ENCODE results near the gene RELA.

Gene RELA

DNA sequence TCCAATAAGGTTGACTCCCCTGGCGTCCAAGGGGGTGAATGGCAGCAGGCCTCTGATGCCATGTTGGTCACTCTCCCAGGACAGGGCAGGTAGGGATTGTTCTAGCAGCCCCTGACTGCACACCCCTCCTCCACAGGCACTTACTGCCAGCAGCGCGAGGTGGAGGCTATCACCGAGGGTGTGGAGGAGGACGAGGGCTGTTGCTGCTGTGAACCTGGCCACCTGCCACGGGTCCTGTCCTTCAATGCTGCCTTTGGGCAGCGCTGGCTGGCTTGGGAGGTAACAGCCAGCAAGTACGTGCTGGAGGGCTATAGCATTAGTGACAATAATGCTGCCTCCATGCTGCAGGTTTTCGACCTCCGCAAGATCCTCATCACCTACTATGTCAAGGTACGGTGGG, 32.5 kb downstream of the RELA start:
- DNase-seq (ENCODE audit: low spot score) = no peak

DNA sequence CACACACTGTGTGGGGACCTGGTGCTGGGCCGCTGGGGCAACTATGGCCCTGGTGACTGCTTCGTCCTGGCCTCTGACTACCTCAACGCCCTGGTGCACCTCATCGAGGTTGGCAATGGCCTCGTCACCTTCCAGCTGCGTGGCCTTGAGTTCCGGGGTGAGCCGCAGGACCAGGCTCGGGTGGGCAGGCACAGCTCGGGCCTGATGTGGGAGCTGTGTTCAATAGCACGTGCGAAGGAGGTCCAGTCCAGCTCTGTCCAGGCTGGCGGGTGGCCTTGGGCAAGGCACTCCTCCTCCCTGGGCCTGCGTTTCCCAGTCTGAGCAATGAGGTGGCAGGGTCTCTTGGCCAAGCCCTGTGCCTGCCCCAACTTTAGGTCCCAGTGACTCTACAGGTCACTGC, 33.1 kb downstream of the RELA start:
- no peak for DNase-seq (ENCODE audit: low spot score)

DNA sequence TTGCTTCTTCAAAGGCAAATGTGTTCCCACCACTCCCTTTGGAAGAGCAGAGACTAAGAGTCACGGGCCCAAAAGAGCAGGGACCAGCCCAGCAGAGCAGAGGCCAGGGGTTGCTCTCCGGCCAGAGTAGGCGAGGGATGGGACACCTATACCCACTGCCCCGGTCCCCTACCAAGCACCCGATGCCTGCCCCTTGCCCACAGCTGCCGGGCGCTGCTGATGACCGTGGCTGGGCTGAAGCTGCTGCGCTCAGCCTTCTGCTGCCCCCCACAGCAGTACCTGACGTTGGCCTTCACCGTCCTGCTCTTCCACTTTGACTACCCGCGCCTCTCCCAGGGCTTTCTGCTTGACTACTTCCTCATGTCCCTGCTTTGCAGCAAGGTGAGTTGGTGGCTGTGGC, 35.5 kb downstream of the RELA start:
- no peak for DNase-seq (ENCODE audit: low spot score)

DNA sequence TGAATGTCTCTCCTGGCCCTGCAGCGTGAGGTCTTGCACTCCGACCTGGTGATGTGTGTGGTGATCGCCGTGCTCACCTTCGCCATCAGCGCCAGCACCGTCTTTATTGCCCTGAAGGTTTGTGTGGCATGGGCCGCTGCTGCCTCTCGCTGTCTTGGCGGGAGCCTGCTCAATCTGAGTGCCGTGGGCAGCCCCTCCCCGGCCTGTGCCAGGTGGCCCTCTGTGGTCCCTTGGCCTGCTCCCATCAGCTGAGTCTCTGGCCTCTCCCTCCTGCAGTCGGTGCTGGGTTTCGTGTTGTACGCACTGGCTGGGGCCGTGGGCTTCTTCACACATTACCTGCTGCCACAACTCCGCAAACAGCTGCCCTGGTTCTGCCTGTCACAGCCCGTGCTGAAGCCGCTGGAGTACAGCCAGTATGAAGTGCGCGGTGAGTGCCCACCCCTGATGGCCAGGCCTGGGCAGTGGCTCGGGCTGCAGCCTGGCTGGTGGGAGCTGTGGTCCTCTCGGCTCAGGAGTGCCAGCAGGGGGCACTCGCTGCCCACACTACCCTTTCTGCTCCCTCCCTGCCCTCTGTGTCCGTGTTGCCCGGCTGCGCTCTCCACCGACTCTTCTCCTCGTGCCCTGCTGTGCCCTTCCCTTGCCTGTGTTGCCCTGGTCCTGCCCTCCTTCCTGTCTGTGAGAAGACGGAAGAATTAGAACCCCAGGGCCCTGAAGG, 36.9 kb downstream of the RELA start:
- no peak for DNase-seq (ENCODE audit: low spot score)

DNA sequence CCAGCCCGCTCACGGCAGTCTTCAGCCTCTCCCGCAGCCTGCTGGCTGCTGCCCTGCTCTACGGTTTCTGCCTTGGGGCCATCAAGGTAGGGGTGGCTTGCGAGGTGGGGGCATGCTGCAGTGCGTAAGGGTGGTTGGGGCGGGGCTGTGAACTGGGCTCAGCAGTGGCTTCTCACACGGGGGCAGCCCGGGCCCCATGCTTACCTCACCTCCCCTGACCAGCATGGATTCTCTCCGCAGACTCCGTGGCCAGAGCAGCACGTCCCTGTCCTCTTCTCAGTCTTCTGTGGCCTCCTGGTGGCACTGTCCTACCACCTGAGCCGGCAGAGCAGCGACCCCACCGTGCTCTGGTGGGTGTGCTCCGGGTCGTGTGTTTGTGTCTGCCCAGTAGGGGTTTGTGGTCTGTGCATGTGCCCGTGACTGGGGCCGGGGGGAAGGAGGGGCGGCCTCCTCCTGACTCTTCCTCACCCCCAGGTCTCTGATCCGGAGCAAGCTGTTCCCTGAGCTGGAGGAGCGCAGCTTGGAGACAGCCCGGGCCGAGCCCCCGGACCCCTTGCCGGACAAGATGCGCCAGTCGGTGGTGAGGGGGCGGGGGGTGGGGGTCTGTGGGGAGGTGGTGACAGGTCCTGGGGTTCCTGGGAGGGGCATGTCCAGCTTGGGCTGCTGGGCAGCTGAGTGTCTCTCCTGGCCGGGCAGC, 37.6 kb downstream of the RELA start:
- DNase-seq (ENCODE audit: low spot score) = no peak

DNA sequence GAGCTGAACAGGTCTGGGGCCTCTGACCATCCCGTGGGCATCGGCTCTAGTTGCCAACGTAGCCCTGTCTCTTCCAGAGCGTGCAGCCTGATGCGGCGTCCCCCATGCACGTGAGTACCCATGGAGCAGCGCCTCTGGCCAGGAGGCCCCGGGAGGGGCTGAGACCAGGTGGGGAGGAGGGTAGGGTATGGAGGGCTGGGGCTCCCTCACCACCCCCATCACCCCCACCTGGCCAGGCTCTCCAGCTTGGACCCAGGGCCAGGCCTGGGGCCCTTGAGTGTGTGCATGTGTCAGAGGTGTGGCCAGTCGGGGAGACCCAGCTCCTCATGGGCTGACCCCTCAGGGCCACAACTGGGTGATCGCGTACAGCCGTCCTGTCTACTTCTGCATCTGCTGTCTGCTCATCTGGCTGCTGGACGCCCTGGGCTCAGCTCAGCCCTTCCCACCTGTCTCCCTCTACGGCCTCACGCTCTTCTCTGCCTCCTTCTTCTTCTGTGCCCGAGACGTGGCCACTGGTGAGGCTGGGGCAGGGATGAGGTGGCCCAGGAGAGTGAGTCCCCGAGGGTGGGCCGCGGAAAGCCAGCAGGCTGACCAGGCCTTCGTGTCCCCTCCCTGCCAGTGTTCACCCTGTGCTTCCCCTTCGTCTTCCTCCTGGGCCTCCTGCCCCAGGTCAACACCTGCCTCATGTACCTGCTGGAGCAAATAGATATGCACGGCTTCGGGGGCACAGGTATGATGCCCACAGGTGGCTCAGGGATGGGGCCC, 38.7 kb downstream of the RELA start:
- no peak for DNase-seq (ENCODE audit: low spot score)

DNA sequence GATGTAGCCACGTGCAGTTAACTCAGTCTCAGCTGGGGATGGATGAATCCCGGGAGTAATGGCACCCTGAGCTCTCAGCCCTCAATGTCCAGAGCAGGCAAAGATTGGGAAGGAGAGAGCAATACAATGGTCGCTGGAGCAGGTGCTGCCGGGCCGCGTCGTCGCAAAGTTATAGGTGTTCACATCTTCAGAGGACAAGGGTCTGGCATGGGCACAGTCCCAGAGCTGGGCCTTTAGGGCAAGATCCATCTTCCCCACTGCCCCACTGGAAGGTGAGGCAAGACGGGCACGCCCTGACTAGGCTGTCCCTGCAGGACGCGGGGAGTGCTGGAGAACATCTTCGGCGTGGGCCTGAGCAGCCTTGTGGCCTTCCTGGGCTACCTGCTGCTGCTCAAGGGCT, 39.5 kb downstream of the RELA start:
- no peak for DNase-seq (ENCODE audit: low spot score)

DNA sequence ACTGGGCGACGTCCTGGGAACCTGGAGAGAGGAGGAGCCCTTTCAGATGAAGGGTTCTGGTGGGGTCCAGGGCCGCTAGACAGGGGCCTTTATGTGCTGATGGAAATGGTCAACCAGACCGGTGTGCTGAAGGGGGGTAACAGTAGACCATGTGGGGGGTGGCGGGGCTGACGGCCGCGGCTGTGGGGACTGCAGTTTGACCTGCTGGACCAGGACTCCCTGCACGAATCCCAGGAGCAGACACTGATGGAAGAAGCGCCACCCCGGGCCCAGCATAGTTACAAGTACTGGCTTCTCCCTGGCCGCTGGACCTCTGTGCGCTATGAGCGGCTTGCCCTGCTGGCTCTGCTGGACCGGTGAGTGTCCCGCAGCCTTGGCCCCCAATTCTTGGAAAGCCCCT, 40.7 kb downstream of the RELA start:
- no peak for DNase-seq (ENCODE audit: low spot score)

DNA sequence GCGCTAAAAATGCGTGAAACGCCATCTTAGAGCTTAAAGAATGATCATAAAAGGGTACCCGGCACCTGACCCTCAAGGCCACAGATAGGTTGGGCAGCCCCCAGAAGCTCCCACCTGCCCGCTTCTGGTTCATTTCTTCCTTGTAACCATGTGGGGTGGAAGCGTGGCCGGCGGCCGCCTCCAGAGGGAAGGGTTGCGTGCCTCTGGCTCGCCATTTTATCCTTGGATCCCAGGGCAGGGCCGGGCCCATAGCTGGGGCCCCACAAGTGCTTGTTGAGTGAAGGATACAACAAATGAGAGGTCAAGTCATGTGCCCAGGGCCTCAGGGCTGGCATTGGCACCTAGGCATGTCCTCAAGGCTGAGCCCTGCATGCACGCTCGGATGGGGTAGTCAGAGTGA, 41.3 kb downstream of the RELA start:
- DNase-seq (ENCODE audit: low spot score) = no peak

DNA sequence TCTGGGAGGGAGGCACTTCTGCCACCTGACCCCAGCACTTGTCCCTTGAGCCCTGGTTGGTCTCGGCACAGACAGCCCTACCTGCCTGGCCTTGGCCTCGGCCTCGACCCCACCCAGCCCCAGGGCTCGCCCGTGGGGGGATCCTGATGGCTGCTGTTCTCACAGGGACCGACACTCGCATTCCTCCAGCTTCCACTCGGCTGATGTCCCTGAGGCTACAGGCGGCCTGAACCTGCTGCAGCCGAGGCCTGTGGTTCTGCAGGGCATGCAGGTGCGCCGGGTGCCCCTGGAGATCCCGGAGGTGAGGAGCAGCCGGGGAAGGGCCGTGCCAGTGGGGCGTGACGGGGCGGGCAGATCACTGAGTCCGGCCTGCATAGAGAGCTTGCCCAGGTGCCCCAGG, 42.0 kb downstream of the RELA start:
- DNase-seq (ENCODE audit: low spot score) = no peak

DNA sequence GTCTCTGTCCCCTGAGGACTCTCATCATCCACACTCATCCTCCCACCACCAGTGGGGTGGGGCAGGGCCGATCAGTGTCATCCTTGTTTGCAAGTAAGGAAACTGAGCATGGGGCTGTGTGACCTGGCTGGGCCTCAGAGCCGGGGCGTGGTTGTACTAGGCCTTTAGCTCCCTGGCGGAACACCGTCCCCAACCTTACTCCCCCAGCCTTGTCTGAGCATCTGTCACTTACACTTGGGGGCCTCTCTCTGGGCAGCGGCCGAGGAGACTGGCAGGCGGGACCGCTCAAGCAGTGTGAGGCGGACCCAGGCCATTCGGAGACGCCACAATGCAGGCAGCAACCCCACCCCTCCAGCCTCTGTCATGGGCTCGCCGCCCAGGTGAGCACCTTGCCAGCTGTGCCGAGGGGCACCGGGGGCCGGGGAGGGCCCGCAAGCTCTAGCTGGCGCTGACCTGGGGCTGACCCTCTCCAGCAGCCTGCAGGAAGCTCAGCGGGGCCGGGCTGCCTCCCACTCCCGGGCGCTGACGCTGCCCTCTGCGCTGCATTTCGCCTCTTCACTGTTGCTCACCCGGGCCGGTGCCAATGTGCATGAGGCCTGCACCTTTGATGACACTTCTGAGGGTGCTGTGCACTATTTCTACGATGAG, 43.3 kb downstream of the RELA start:
- no peak for DNase-seq (ENCODE audit: low spot score)

DNA sequence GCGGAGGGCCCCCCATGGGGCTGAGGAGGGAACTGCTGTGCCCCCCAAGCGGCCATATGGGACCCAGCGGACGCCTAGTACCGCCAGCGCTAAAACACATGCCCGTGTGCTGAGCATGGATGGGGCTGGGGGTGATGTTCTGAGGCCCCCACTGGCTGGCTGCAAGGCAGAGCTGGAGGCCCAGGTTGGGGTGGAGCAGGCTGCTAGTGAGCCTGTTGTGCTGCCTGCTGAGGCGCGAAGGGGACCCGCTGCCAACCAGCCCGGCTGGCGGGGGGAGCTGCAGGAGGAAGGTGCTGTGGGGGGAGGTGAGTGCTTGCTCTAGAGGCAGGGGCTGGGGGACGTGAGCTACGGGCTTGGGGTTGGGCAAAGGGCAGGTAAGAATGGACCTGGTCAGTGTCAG, 44.0 kb downstream of the RELA start:
- DNase-seq (ENCODE audit: low spot score) = no peak

DNA sequence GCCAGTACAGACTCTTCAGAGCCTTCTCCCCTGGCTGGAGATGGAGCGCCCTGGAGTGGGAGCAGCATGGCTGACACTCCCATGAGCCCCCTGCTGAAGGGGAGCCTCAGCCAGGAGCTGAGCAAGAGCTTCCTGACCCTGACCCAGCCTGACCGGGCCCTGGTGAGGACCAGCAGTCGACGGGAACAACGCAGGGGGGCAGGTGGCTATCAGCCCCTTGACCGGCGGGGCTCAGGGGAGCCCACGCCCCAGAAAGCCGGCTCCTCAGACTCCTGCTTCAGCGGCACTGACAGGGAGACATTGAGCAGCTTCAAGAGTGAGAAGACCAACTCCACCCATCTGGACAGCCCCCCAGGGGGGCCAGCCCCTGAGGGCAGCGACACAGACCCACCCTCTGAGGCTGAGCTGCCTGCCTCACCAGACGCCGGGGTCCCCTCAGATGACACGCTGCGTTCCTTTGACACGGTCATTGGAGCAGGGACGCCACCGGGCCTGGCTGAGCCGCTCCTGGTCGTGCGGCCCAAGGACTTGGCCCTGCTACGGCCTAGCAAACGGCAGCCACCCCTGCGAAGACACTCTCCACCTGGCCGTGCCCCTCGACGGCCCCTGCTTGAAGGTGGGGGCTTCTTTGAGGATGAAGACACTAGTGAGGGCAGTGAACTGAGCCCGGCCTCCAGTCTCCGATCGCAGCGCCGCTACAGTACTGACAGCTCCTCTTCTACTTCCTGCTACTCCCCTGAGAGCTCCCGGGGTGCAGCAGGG, 44.5 kb downstream of the RELA start:
- DNase-seq (ENCODE audit: low spot score) = no peak

DNA sequence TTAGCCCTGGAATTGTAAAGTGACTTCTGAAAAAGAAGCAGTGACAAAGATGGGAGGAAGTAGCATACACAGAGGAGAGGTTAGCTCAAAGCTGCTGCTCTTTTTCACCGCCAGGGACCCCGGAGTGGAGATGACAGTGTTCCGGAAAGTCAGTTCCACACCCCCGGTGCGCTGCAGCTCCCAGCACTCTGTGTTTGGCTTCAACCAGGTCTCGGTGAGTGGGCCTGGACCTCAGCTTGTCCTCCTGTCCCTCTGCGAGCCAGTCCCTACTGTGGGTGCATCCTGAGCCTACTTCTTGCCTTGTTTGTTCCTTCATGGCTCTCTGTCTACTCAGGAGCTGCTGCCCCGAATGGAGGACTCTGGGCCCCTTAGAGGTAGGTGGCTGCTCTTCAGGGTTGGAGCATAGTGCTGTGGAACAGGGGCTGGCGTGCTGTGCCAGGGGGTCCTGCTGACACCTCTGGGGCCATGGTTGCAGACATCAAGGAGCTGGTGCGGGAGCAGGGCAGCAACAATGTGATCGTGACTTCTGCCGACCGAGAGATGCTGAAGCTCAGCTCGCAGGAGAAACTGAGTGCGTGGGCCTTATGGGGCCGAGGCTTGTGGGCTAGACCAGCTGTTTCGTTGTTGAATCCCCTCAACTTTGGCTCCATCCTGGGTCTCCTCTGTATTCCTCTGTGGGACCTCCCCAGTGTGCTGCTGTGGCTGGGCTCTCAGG, 45.4 kb downstream of the RELA start:
- DNase-seq (ENCODE audit: low spot score) = no peak

DNA sequence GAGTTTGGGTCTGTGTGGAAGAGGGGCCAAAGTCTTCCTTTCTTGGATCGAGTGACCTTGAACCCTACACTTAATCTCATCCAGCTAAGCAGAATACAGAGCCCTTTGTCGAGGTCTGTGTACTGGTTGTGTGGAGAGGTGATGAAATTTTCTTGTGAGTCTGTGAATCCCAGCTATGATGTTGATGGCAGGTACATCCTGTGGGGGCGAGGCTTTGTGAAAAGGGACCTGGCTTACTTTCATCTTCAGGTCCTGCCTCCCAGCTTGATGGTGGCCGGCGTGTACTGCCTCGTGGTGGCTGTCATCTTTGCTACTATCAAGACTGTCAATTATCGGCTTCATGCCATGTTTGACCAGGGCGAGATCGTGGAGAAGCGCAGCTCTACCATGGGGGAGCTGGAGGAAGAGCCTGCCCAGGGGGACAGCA, 46.1 kb downstream of the RELA start:
- DNase-seq (ENCODE audit: low spot score) = no peak

DNA sequence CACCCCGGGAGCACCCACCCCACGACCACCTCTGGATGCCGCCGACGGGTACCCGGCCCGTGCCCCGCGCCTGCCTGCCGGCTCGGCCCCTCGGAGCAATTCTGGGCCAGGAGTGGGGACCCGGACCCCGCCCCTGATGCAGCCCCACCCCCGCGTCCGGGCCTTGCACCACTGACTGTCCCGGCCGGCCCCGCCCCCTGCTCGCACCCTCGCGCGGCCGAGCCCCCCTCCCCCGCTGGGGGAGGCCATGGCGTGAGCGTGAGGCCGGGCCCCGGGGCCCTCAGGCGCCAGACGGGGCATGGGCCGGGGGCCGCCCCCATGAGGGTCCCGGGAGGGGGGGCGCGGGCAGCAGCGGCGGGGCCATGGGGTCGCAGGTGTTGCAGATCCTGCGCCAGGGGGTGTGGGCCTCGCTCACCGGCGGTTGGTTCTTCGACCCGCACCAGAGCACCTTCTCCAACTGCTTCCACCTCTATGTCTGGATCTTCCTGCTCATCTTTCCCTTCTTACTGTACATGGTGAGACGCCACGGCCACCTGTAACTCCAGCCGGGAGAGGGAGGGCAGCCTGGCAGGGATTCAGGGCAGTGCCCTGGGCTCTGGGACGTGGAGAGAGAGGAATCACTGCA, 46.7 kb downstream of the RELA start:
- DNase-seq (ENCODE audit: low spot score) = no peak

DNA sequence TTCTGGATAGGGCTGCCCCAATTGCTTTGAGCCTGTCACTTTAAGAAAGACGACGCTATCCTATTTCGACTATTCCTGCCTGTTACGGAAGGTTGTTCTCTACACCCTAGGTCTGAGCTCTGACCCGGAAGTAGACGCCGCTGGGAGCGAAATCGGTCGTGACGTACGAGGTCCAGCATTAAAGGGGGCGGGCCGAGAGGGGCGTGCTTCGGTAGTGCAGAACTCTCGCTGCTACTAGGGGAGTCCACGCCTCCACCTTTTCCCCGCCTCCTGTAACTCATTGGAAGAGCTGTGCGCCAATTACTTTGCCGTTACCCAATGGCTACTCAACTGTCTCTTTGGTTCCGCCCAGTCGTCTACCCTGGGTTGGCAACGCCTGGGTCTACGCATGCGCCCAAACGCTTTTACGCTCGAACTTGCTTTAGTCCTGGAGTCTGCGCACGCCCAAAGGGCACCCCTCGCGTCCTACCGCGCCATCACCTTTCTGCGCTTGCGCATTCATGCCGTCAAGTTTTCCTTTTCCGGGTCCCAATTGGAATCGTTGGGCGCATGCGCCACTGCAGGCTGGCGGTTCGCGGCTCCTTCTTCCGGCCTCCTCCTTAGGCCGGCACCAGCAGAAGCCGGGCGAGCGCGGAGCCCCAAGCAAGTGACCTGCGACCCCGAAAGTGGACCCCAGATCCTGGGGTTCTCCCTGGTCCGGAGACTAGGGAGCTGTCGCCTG, 47.3 kb downstream of the RELA start, which contains the start of gene PCNX3:
Gene PCNX3, plus strand, starts transcription at position 548 of the 721 bp plus-strand sequence. CDS start 536 bp downstream, outside the sequence.
- peak; percentile 100 for DNase-seq (ENCODE audit: low spot score)

DNA sequence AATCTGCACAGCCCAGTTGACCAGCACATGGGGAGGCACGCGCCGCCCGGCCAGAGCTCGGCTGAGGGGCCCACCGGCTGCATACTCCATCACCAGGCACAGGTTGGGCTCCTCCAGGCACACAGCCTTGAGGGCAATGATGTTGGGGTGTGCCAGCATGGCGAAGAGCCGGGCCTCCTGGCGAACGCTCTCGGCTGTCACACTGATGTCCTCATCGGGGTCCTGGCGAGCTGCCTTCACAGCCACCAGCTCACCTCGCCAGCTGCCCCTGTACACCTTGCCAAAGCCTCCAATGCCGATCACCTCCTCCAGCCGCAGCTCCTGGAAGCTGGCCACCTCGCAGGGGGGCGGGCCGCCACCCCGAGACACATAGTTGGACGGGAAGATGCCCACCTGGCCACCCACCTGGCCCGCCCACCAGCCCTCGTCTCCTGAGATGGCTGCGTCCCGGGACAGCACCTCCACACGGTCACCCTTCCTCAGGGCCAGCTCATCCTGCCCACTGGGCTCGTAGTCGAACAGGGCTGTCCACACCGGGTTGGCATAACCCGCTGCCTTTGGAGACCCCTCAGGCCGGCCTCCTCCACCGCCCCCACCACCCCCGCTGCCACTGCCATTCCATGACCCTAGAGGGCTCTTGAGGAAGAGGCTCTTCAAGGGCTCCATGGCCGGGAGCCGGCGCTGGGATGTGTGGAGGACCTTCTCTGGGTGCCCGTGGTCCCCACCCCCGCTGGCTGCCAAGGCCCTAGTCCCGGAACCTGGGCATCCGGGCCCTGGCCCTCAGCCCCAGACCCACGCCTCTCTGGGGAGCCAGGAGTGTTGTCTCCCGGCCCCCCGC, 49.4 kb downstream of the RELA start:
- DNase-seq (ENCODE audit: low spot score) = no peak

DNA sequence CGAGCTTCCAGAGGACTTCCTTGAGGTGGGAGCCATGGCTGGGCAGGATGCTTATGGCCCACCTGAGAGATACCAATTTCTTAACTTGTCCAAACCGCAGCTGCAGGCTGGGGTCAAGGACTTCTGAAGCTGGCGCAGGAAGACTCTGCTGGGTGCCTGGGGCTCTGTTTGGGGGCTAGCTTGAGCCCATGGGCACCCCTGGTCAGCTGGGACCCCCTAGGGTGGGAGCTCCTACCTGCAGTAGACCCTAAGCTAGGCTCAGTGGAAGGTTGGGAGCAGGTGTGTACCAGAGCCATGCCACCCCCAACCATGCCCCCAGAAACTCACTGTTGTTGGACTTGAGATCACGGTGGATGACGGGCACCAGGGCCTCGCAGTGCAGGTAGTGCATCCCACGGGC, 50.0 kb downstream of the RELA start:
- no peak for DNase-seq (ENCODE audit: low spot score)
